Bronchial epithelial cell (primary cell): ENCODE results near the gene IL25. TPM values are rescaled to one million over a fixed set of nuclear protein-coding genes. Genes with fewer than 3 reads are reported as not detected.

Experiments
- DNase-seq: peaks from one replicate; pipeline ENCODE4 v3.0.0-alpha.2; 2010; ENCODE audit warnings: low read depth
- FAIRE-seq: peaks from 2 replicates; lab custom pipeline; 2011; peaks lifted over from hg19 to GRCh38; lab: Jason Lieb, UNC
- H3K27me3 ChIP-seq: 2 replicates; pipeline ENCODE4 v1.5.1; 2011; ENCODE audit warnings: low read length; ENCODE audit not compliant: control insufficient read depth, insufficient read depth
- H3K36me3 ChIP-seq: 2 replicates; pipeline ENCODE4 v1.5.1; 2011; ENCODE audit warnings: low read length; ENCODE audit not compliant: control insufficient read depth, insufficient read depth
- H3K4me3 ChIP-seq: 2 replicates; pipeline ENCODE4 v1.5.1; 2011; ENCODE audit warnings: mild to moderate bottlenecking, low read depth, low read length, control low read depth
- CTCF ChIP-seq: IDR thresholded peaks from 2 replicates; pipeline ENCODE4 v1.5.1; 2011; ENCODE audit warnings: mild to moderate bottlenecking, moderate library complexity, low read length, control low read depth, inconsistent platforms; ENCODE audit not compliant: insufficient read depth, severe bottlenecking
- total RNA-seq: library from RNA; depleted of rRNA; stranded (reverse); fragments of >200 nt; gene quantifications from 2 replicates; pipeline ENCODE4 v1.2.1, GENCODE V29; 2014

IL25 gene
- total RNA-seq, 1 donor from 2014 or later, result not detected

GRCh38 chr14:23357261-23357660 is 15.3 kb upstream of the IL25 start:
- TF ChIP-seq CTCF, result no peak
- peaks cover 8% of the 10 kb centered on the region for H3K36me3 ChIP-seq
- no peak for FAIRE-seq
- no peak overlapping the region for H3K4me3 ChIP-seq
- no peak for DNase-seq
- peaks cover 4% of the 10 kb centered on the region for H3K27me3 ChIP-seq

GRCh38 chr14:23358042-23358441 is 14.6 kb upstream of the IL25 start:
- FAIRE-seq (no peak), DNase-seq (no peak)
- H3K27me3 ChIP-seq, result peaks cover 4% of the 10 kb centered on the region
- H3K4me3 ChIP-seq, result no peak overlapping the region
- H3K36me3 ChIP-seq, result peaks cover 8% of the 10 kb centered on the region
- TF ChIP-seq CTCF, result no peak

- FAIRE-seq, result no peak
- H3K27me3 ChIP-seq, result no peaks in the 10 kb centered on the region
These were observed 13.9 kb upstream of the IL25 start for GRCh38 chr14:23358553-23359166.

GRCh38 chr14:23359167-23359626 is 13.4 kb upstream of the IL25 start:
- no peak overlapping the region for H3K4me3 ChIP-seq
- DNase-seq (no peak), FAIRE-seq (no peak)
- TF ChIP-seq CTCF, result no peak
- no peaks in the 10 kb centered on the region for H3K27me3 ChIP-seq
- H3K36me3 ChIP-seq, result peaks cover 8% of the 10 kb centered on the region

More at GRCh38 chr14:23358553-23359166, 13.9 kb upstream of the IL25 start:
- no peak for DNase-seq
- peaks cover 8% of the 10 kb centered on the region for H3K36me3 ChIP-seq
- no peak for TF ChIP-seq CTCF
- H3K4me3 ChIP-seq, result no peak overlapping the region

- DNase-seq (no peak), FAIRE-seq (no peak)
- Histone ChIP-seq H3K36me3 (peaks cover 8% of the 10 kb centered on the region), H3K27me3 (no peaks in the 10 kb centered on the region), H3K4me3 (no peak overlapping the region)
- TF ChIP-seq CTCF, result no peak
These were observed 12.7 kb upstream of the IL25 start for GRCh38 chr14:23359722-23360447.
